Measurements from ENCODE around the gene AFTPH. TPM values are rescaled to one million over a fixed set of nuclear protein-coding genes. Genes with fewer than 3 reads are reported as not detected.

Gene AFTPH
- total RNA-seq, 1 donor from 2014 or later: 22.2 TPM

- no peak for DNase-seq (ENCODE audit: low spot score in 2 of 2, unreplicated experiment in 2 of 2)
- Mint-ChIP-seq H3K4me3 (no peak overlapping the region), H3K27ac (no peak overlapping the region), H3K27me3 (ENCODE audit: low read depth) (no peaks in the 10 kb centered on the region), H3K9me3 (no peaks in the 10 kb centered on the region), H3K4me1 (peaks cover 5% of the 10 kb centered on the region), H3K36me3 (no peaks in the 10 kb centered on the region)
- no peak for TF ChIP-seq CTCF (IDR thresholded peaks at IDR 0.05; ENCODE audit: unreplicated experiment)
Observed at GRCh38 chr2:64543008-64543697, 19.0 kb downstream of the AFTPH start.

GRCh38 chr2:64548761-64549160, 24.6 kb downstream of the AFTPH start:
- no peak for TF ChIP-seq CTCF (IDR thresholded peaks at IDR 0.05; ENCODE audit: unreplicated experiment)
- Mint-ChIP-seq H3K4me3 (no peak overlapping the region), H3K9me3 (peaks cover 4% of the 10 kb centered on the region), H3K27me3 (ENCODE audit: low read depth) (no peaks in the 10 kb centered on the region), H3K36me3 (peaks cover 26% of the 10 kb centered on the region), H3K4me1 (no peaks in the 10 kb centered on the region), H3K27ac (no peak overlapping the region)
- DNase-seq (ENCODE audit: low spot score in 2 of 2, unreplicated experiment in 2 of 2): no peak

DNA sequence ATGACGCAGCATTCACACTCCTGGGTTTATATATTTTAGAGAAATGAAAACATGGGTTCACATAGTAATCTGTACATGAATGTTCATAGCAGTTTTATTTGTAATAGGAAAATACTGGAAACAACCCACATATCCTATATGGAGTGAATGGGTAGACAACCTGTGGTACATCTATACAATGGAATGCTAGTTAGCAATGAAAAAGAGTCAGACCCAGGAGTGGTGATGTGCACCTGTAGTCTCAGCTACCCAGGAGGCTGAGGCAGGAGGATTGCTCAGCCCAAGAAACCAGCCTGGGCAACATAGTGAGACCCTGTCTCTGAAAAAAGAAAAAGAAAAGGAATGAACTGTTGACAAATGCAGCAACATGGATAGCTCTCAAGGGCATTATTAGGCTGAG, 25.9 kb downstream of the AFTPH start:
- no peak for TF ChIP-seq CTCF (IDR thresholded peaks at IDR 0.05; ENCODE audit: unreplicated experiment)
- Mint-ChIP-seq H3K4me1 (no peaks in the 10 kb centered on the region), H3K27ac (no peak overlapping the region), H3K4me3 (no peak overlapping the region), H3K36me3 (peaks cover 26% of the 10 kb centered on the region), H3K27me3 (ENCODE audit: low read depth) (no peaks in the 10 kb centered on the region), H3K9me3 (peaks cover 4% of the 10 kb centered on the region)
- DNase-seq (ENCODE audit: low spot score in 2 of 2, unreplicated experiment in 2 of 2): no peak

- Mint-ChIP-seq H3K9me3 (peaks cover 4% of the 10 kb centered on the region), H3K27me3 (ENCODE audit: low read depth) (no peaks in the 10 kb centered on the region), H3K4me3 (no peak overlapping the region), H3K4me1 (no peaks in the 10 kb centered on the region), H3K36me3 (peaks cover 29% of the 10 kb centered on the region), H3K27ac (no peak overlapping the region)
- TF ChIP-seq CTCF (IDR thresholded peaks at IDR 0.05; ENCODE audit: unreplicated experiment): no peak
- DNase-seq (ENCODE audit: low spot score in 2 of 2, unreplicated experiment in 2 of 2): no peak
Observed at GRCh38 chr2:64551851-64552250, 27.7 kb downstream of the AFTPH start.

- no peak for DNase-seq (ENCODE audit: low spot score in 2 of 2, unreplicated experiment in 2 of 2)
- Mint-ChIP-seq H3K4me3 (no peak overlapping the region), H3K27ac (no peak overlapping the region), H3K36me3 (peaks cover 28% of the 10 kb centered on the region), H3K9me3 (peaks cover 4% of the 10 kb centered on the region), H3K4me1 (no peaks in the 10 kb centered on the region), H3K27me3 (ENCODE audit: low read depth) (no peaks in the 10 kb centered on the region)
- TF ChIP-seq CTCF (IDR thresholded peaks at IDR 0.05; ENCODE audit: unreplicated experiment): no peak
Observed at GRCh38 chr2:64554117-64554516, 30.0 kb downstream of the AFTPH start.

Data from mesothelial cell of epicardium (in vitro differentiated cells).